Cardiac septum (tissue), 1 donor: Measurements from ENCODE around the gene ERC2. TPM values are rescaled to one million over a fixed set of nuclear protein-coding genes. Genes with fewer than 3 reads are reported as not detected.

ENCODE experiments used
- DNase-seq: peaks from one replicate; pipeline ENCODE4 v3.0.0-alpha.2; 2020; ENCODE audit warnings: low spot score
- intact Hi-C: fragments of 100-400 bp; cut with DNase I; formaldehyde crosslinking; loops from one replicate; pipeline ENCODE4 v1.14.0; 2022
- total RNA-seq: library from RNA; stranded (reverse); fragmentation: NEBNext Ultra II Directional; extraction: Animal tissue kit (Norgen Biotek cat#: 25700); gene quantifications from one replicate; pipeline ENCODE4 v1.2.1, GENCODE V29; 2021
- donor health status: DM: no; HTN: no; CAD: no.

Gene ERC2
- total RNA-seq, 1 donor from 2014 or later, result 6.2 TPM

GRCh38 chr3:55637906-55638638 lies 830.2 kb downstream of the ERC2 start:
- intact Hi-C loops, result no loop called here
- DNase-seq, result no peak

GRCh38 chr3:55636300-55637195 lies 831.7 kb downstream of the ERC2 start:
- DNase-seq, result no peak

GRCh38 chr3:55634345-55634744 lies 833.9 kb downstream of the ERC2 start:
- intact Hi-C loops, result no loop called here
- no peak for DNase-seq

More at GRCh38 chr3:55636300-55637195, 831.7 kb downstream of the ERC2 start:
- intact Hi-C loops, result no loop called here

GRCh38 chr3:55633333-55633732 lies 834.9 kb downstream of the ERC2 start:
- no peak for DNase-seq
- intact Hi-C loops, result no loop called here

GRCh38 chr3:55631766-55632331 lies 836.4 kb downstream of the ERC2 start:
- no peak for DNase-seq
- intact Hi-C loops, result no loop called here

GRCh38 chr3:55630921-55631299 lies 837.4 kb downstream of the ERC2 start:
- intact Hi-C loops, result no loop called here
- no peak for DNase-seq

GRCh38 chr3:55630280-55630920 lies 837.9 kb downstream of the ERC2 start:
- intact Hi-C loops, result no loop called here
- no peak for DNase-seq

GRCh38 chr3:55629432-55629831 lies 838.8 kb downstream of the ERC2 start:
- DNase-seq, result no peak
- intact Hi-C loops, result no loop called here

GRCh38 chr3:55626279-55626665 lies 842.0 kb downstream of the ERC2 start:
- no peak for DNase-seq
- intact Hi-C loops, result no loop called here

- DNase-seq, result no peak
- intact Hi-C loops, result no loop called here
These were observed 844.0 kb downstream of the ERC2 start for GRCh38 chr3:55624238-55624637.

GRCh38 chr3:55623786-55624185 lies 844.5 kb downstream of the ERC2 start:
- intact Hi-C loops, result no loop called here
- DNase-seq, result no peak

- no peak for DNase-seq
These were observed 845.5 kb downstream of the ERC2 start for GRCh38 chr3:55622733-55623132.

GRCh38 chr3:55622116-55622515 lies 846.2 kb downstream of the ERC2 start:
- DNase-seq, result no peak
- intact Hi-C loops, result no loop called here

More at GRCh38 chr3:55622733-55623132, 845.5 kb downstream of the ERC2 start:
- intact Hi-C loops, result no loop called here

GRCh38 chr3:55621648-55622047 lies 846.6 kb downstream of the ERC2 start:
- no peak for DNase-seq
- intact Hi-C loops, result no loop called here

- DNase-seq, result no peak
These were observed 847.2 kb downstream of the ERC2 start for GRCh38 chr3:55621026-55621422.

GRCh38 chr3:55620351-55621025 lies 847.8 kb downstream of the ERC2 start:
- intact Hi-C loops, result no loop called here

More at GRCh38 chr3:55621026-55621422, 847.2 kb downstream of the ERC2 start:
- intact Hi-C loops, result no loop called here

GRCh38 chr3:55619046-55619808 lies 849.0 kb downstream of the ERC2 start:
- intact Hi-C loops, result no loop called here
- no peak for DNase-seq

More at GRCh38 chr3:55620351-55621025, 847.8 kb downstream of the ERC2 start:
- no peak for DNase-seq

- no peak for DNase-seq
- intact Hi-C loops, result no loop called here
These were observed 850.9 kb downstream of the ERC2 start for GRCh38 chr3:55617385-55617784.

GRCh38 chr3:55616803-55617202 lies 851.5 kb downstream of the ERC2 start:
- intact Hi-C loops, result no loop called here

More at GRCh38 chr3:55616803-55617202, 851.5 kb downstream of the ERC2 start:
- DNase-seq, result no peak
